GM21786 (cell line): Measurements from ENCODE around the gene TCERG1L.
"Not testable (repeated sequence)": the region's sequence is repeated elsewhere in the genome, so short reads cannot be mapped to it uniquely, and the experiment has no call there.

Experiments
- ATAC-seq: cut with Tn5 transposase; IDR thresholded peaks from one replicate; pipeline ENCODE4 v1.9.1; 2021; ENCODE audit not compliant: unreplicated experiment

Gene TCERG1L

DNA sequence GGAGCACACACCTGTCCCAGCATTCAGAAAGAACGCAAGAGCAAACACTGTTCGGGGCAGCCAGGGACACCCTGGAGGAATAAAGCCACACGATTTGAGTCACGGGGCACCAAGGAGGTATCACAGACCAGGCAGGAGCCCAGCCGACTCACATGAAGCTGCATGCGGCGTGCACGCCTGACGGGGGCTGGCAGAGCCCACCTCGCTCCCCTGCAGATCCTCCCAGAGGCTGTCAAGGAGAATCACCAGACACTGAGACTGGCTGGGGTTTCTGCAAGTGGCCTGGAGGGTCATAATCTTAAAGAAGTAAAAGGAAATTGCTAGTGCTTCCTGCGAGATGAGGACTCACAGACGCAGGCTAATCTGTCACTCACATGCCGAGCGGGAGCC, 61.6 kb downstream of the TCERG1L start:
- no peak for ATAC-seq

DNA sequence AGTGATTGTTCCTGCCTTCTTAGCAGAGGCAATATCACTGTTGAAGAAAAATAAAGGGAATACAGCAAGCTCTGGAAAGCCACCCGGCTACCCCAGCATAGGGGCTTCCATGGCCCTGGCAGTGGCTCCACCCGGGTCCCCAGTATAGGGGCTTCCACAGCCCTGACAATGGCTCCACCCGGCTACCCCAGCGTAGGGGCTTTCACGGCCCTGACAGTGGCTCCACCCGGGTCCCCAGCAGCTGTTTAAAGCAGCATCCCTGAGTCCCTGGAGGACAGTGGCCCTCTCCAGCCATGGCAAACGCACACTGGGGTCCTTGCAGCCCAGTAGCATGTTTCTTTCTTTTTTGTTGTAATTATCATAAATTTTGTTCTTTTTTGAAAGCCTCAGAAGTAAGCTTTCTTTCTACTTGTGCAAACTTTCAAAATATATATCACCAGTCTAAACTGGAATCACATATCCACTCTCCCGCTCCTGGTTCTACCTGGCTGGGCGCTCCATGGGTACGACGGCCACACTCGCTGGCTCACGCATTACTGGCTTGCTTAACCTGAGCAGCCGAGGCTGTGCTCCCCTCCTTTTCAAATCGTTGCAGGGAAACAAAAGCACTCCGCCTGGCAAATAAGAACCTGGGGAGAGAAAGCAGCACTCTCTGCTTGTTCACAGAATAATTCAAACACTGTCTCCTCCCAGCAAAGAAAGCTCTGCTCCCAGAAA, 62.1 kb downstream of the TCERG1L start:
- ATAC-seq = no peak

DNA sequence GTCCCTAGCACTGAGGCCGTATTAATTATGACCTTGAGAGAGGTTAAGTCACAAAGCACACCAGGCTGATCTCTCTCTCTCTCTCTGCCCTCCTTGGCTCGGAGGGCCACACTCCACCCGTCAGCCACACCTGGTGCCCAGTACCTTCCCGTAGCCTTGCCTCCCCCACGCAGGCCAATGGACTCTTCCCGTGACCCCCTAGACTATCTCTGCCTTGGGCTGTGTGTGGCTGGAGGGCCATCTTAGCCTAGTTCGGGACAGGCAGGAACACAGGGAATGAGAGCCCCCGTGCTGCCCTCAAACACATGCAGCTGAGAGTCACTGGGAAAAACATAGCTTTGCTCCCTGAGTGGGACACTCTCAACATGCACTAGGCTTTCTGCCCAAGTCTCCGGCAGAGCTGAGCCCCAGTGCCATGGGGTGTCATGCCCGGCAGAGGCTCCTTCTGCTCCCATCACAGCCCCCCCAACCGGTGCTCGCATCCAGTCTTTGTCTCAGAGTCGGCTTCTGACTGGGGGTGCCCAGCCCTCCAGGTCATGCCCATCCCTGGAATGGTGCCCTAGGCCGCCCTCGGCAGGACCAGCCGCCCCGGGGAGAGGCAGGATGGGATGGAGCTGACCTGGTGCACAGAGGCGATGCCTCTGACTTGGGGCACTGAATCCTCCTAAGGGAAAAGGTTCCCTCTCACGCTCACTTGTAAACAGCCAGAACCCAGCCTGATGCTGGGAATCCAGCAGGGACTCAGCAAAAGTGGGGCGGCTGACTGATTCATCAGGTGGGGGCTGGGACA, 63.0 kb downstream of the TCERG1L start:
- ATAC-seq = no peak

DNA sequence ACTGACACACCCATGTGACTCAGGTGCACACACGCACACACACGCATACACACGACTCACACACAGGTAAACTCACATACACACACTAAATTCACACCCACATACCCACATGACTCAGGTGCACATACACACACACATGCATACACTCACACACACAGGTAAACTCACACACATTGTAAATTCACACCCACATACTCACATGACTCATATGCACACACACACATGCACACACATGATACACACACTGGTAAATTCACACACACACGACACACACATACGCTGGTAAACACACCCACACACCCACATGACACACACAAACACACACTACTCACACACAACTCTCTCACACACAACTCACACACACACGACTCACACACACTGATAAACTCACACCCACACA, 63.6 kb downstream of the TCERG1L start:
- ATAC-seq = no peak

DNA sequence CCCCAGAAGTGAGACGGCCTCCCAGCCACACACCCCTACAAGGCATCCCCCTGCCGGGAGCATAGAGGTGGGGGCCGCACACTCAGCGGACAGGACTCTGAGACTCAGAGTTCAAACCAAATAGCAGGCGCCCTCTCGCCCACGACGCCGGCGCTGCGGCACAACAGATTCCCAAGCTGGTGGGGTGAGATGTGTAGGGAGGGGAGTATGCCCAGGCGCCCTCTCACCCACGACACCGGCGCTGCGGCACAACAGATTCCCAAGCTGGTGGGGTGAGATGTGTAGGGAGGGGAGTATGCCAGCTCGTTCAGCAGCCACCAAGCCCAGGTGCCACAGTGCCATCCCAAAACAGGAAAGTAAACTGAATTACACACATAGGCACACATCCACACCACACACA, 64.7 kb downstream of the TCERG1L start:
- ATAC-seq = no peak

DNA sequence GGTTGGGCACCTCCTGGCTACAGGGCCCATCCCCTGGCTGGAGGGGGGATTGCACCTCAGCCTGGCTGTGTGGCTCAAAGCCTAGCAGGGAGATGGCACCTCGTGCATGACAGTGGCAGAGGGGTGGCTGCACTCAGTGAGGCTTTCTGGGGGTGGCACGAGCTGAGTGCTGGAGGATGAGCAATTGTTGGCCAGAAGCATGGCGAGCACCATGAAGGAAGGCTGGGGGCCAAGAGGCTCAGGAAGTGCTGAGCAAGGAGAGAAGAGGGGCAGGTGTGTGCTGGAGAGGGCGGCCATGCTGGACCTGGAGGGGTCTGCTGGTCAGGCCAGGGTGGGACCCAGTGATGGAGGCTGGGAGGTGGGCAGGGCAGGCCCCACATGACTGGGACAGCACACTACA, 65.4 kb downstream of the TCERG1L start:
- no peak for ATAC-seq

DNA sequence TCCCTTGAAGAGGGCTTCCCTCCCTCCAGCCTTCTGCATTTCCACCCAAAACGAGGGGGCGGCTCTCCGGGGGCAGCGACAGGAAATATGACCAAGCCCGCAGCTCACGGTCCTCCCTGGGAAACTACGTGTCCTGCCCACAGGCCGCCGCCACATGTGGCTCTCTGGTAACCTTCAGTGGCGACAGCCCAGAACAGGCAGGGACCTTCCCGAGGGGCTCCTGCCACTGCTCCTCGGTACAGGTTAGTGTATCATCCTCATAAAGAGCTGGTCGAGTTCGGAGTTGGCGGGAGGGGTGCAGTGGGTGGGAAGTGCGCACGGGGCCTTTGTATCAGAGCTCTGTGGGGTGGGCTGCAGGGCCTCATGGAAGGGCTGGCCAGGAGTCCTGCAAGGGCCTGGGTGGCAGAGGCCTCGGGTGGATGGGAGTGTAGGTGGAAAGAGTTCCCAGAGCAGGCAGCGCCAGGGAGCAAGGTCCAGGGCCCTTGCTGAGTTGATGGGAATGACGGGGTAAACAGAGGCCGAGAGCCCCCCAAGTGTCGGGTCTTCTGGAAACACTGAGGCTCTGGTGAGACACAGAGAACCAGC, 66.0 kb downstream of the TCERG1L start:
- ATAC-seq = no peak

DNA sequence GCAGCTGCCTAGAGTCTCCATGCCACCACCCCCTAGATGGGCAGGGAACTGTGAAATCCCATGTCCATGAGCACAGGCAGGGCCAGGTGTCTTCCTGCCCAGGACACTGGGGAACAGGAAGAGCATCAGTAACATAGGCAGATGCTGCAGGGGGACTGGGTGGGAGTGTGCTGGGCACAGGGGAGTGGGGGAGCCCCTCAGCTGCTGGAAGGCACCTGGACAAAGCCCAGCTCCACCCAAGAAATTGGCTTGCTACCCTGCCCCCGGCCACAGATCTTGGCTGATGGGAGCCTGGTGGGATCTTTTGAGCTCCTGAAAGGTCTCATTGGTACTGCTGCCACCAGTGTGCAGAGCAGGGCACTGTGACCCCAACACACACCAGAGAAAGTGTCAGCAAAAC, 66.7 kb downstream of the TCERG1L start:
- ATAC-seq = no peak

DNA sequence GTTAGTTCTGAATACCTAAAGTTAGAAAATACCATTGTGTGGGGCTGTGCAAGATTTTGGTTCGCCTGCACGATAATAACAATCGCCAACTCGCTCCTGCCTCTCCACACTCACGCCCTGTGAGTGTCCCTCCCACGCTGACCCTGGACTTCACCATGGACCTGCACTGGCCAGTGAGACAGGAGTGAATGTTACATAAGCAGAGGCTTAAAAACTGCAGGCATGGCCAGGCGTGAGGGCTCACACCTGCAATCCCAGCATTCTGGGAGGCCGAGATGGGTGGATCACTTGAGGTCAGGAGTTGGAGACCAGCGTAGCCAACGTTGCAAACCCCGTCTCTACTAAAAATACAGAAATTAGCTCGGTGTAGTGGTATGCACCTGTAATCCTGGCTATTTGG, 68.4 kb downstream of the TCERG1L start:
- no peak for ATAC-seq

DNA sequence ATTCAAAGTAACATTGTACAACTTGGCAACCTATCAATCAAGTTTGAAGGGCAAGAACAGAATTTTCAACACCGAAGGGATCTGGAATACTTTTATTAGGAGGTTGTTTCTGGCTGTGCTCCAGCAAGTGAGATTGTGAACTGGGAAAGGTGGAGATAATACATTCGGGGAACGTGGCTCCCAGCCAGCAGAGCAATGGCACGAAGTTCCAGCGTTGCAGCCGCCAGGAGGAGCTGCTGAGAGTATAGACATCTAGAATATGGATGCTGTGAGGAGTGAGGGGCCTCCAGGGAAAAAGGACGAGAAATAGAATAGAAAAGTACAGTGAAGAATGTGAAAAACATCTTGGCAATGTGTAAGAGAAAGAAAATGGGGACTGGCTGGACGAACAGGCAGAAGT, 69.5 kb downstream of the TCERG1L start:
- ATAC-seq = no peak

DNA sequence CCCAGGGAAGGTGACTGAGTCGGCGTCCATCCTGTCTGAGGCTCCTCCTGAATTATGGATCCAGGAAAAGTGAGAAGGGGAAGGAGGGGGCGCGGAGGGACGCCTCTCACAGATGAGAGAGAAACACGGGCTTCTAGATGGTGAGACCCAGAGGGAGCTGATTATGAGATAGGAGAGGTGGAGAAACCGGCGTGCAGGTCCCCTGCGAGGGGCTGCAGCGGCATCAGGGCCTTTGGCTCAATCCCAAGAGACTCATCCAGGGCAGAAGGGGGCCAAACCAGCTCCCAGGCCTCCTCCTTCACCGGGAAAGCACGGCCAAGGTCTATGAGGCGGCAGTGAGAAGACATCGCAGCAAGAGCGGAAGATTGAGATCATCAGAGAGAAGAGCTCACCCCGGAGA, 70.8 kb downstream of the TCERG1L start:
- ATAC-seq = no peak

DNA sequence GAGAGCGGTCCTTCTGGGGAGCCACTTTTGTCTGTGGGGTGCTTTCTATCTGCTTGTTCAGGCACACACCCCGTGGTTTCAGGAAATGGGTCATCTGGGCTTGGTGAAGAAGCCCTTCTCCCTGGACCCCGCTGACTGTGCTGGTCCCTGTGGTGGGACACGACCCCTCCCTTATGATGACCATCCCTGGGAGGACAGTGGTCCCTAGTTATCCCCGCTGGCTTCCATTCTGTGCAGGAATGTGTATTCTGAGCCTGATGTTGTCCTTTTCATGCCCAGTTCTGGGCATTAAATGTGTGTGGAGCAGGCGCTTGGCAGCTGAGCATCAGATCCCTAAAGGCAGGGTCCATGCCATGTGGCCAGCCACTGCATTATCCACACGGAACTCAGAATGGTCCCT, 71.6 kb downstream of the TCERG1L start:
- no peak for ATAC-seq

DNA sequence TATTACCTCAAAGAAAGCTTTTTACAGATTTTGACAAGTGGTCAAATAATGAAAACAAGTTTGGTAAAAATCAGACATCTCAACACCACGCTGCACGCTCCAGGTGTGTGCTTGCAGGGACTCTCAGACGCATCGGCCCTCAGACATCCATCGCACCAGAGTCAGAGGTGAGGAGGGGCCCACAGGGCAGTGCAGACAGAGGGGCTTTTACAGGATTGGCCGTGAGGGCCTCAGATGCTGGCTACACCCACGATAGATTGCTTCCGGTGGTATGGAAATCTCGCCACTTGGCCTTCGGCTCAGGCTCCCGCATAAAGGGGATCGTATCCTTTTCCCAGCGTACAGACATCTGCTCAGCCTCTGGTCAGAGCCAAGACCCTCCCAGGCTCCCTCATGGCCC, 72.1 kb downstream of the TCERG1L start:
- no peak for ATAC-seq

DNA sequence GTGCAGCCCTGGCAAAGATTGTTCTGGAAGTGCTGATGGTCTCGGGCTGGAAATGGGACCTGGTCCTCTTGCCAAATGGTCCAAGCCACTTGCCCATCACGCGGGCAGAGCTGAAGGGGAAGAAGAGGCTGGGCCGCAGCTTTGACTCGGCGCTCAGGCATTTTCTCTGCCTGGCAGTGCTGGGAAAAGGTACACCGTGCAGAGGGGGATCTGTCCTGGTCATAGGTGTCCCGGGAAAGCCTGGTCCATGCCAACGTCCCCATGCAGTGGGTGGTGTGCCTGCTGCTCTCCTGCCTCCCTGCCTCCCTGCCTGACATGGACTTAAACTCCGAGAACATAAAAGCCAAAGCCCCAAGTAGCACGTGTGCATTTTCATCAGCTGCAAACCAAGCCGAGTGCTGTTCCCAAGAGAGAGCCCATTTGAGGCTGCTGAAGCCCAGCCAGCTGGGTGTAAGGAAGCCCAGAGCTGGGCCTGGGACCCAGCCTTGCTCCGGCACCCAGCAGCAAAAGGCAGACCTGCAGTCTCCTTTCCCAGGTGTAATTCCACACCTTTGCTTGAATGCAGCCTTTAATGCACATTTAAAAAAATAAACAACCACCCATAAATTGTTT, 72.7 kb downstream of the TCERG1L start:
- ATAC-seq = no peak

DNA sequence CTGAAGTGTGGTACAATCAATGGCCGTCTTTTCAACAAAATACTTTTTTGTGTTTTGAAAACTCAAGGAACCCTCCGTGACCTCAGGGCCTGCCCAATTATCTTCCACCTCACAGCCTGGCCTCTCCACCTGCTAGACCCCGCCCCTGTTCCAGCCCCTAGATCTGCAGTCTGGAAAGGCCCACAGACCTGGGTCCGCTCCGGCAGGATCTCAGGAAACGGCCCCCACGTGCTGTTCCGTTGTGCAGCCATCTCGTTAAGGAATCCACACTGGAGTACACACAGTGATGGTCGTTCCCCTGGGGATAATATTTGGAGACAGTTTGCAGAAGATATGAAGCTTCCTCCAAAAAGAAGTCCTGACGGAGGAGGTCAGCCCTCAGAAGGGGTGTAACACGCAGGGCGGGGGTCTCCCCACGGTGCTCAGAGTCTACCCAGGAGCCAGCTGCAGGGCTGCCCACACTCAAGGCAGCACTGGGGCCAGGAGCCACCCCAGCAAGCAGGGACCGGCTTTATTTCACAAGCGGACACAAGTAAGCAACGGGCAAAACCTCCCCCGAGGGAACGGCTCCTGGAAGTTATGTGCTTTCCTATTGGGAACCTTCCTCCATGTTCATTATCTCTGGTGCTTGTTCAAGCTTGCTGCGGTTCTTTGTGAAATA, 73.4 kb downstream of the TCERG1L start:
- no peak for ATAC-seq

DNA sequence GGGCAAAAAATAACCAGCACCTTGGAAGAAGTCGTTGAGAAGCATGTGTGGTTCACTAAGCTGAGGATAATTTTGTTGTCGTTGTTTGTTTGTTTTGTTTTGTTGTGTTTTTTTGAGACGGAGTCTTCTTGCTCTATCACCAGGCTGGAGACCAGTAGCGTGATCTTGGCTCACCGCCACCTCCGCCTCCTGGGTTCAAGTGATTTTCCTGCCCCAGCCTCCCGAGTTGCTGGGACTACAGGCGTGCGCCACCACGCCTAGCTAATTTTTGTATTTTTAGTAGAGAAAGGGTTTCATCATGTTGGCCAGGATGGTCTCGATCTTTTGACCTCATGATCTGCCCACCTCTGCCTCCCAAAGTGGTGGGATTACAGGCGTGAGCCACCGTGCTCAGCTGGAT, 76.9 kb downstream of the TCERG1L start:
- not testable (repeated sequence) for ATAC-seq

DNA sequence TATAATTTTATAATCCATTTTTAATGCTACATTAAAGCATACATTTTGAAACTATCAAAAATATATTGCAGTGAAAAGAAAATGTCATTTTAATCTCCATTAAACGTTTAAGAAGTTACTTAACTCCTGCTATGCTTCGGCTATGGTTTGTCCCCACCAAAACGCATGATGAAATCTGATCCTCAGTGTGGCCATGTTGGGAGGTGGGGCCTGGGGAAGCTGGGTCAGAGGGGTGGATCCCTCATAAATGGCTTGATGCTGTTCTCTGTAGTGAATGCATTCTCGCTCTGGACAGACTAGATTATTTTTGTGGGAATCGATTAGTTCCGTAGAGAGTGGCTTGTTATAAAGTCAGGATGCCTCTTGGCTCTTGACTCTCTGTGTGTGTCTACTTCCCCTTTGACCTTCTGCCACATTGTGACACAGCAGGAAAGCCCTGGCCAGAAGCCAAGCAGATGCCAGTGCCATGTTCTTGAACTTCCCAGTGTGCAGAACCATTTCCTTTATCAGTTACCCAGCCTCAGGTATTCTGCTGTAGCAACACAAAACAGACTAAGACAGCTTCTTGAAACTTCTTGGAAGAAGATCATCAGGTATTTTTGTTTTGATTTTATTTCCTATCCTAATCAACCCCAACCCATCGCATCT, 77.8 kb downstream of the TCERG1L start:
- ATAC-seq = no peak

DNA sequence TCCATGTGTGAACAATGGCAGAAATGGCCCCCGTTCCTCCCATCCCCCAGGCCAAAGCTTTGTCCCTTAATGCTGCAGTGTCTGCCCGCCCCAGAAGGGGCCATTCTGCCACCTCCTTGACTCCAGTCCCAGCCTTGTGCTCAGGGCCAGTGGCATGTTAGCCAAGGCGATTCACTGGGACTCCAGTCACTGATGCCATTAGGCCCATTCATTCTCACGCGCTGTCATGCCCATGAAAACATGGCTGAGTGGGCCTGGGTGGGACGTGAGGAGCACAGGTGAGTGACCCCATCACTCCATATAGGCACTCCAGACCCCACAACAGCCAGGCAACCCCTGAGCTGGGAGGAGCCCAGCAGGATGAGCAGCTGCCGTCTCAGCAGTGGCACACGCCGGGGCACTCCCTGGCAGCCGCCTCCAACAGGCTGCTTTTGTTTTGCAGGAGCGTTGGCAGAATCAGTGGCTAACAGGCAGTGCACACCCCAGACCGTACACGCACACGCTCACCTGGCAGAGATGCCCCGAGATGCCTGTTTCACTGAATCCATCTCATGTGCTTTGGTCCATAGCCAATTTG, 79.5 kb downstream of the TCERG1L start:
- ATAC-seq = no peak

DNA sequence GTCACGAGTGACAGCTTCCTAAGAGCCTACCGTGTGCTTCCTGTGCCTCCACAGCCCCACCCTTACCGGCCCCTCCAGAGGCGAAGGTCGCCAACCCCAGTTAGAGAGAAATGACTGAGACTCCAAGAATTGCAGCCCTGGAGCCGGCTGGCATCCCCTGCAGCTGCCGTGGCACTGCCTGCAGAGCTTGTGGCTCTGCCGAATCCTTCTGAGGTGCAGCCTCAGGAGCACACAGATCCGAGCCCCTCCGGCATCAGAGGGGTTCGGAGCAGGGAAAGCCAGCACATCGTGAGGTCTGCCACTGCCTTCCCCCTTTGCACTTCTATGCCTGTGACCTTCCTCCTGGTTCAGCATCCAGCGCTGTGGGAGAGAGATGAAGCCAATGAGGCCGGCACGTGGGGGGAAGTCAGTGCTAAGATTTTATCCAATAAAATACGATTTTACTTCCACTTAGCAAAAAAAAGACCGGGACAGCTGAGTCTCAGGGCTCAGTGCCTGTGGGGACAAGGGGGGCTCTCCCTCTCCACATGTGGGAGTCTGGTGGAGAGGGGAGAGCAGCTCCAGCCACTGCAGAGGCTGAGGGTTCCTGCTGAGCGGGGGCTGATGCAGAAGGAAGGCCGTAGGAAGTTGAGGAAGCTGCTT, 80.1 kb downstream of the TCERG1L start:
- ATAC-seq = no peak
